GM21717 (cell line): ENCODE data around the gene PDGFRB.

ENCODE experiments used
- ATAC-seq: cut with Tn5 transposase; IDR thresholded peaks from one replicate; pipeline ENCODE4 v1.9.1; 2021; ENCODE audit warnings: mild to moderate bottlenecking, moderate library complexity; ENCODE audit not compliant: unreplicated experiment

PDGFRB gene

GRCh38 chr5:150147670-150148069, 8.0 kb downstream of the PDGFRB start:
- no peak for ATAC-seq

GRCh38 chr5:150146862-150147601, 8.6 kb downstream of the PDGFRB start:
- ATAC-seq: no peak

- ATAC-seq: no peak
Observed at GRCh38 chr5:150146235-150146634, 9.4 kb downstream of the PDGFRB start.

GRCh38 chr5:150144879-150145278, 10.8 kb downstream of the PDGFRB start:
- no peak for ATAC-seq

GRCh38 chr5:150144246-150144801, 11.3 kb downstream of the PDGFRB start:
- no peak for ATAC-seq

GRCh38 chr5:150143350-150144245, 12.0 kb downstream of the PDGFRB start:
- no peak for ATAC-seq

- ATAC-seq: no peak
Observed at GRCh38 chr5:150142959-150143349, 12.7 kb downstream of the PDGFRB start.

- ATAC-seq: no peak
Observed at GRCh38 chr5:150142185-150142958, 13.3 kb downstream of the PDGFRB start.

GRCh38 chr5:150141544-150142184, 14.0 kb downstream of the PDGFRB start:
- no peak for ATAC-seq

GRCh38 chr5:150140830-150141229, 14.8 kb downstream of the PDGFRB start:
- no peak for ATAC-seq

GRCh38 chr5:150139334-150139733, 16.3 kb downstream of the PDGFRB start:
- ATAC-seq: no peak

- no peak for ATAC-seq
Observed at GRCh38 chr5:150138551-150139265, 16.9 kb downstream of the PDGFRB start.

- ATAC-seq: no peak
Observed at GRCh38 chr5:150137997-150138396, 17.6 kb downstream of the PDGFRB start.

GRCh38 chr5:150137168-150137957, 18.3 kb downstream of the PDGFRB start:
- no peak for ATAC-seq

- no peak for ATAC-seq
Observed at GRCh38 chr5:150136305-150137167, 19.1 kb downstream of the PDGFRB start.

- ATAC-seq: no peak
Observed at GRCh38 chr5:150135557-150136304, 19.9 kb downstream of the PDGFRB start.

GRCh38 chr5:150134198-150134588, 21.5 kb downstream of the PDGFRB start:
- ATAC-seq: no peak
